Bronchial epithelial cell (primary cell): ENCODE results near the gene LRRC75A. TPM values are rescaled to one million over a fixed set of nuclear protein-coding genes. Genes with fewer than 3 reads are reported as not detected.
A peak's percentile ranks its signal among the peaks of the same experiment; 100 is the strongest.
"Not testable (repeated sequence)": the region's sequence is repeated elsewhere in the genome, so short reads cannot be mapped to it uniquely, and the experiment has no call there.

Experiments used
- DNase-seq: peaks from one replicate; pipeline ENCODE4 v3.0.0-alpha.2; 2010; ENCODE audit warnings: low read depth
- FAIRE-seq: peaks from 2 replicates; lab custom pipeline; 2011; peaks lifted over from hg19 to GRCh38; lab: Jason Lieb, UNC
- H3K27me3 ChIP-seq: 2 replicates; pipeline ENCODE4 v1.5.1; 2011; ENCODE audit warnings: low read length; ENCODE audit not compliant: control insufficient read depth, insufficient read depth
- H3K36me3 ChIP-seq: 2 replicates; pipeline ENCODE4 v1.5.1; 2011; ENCODE audit warnings: low read length; ENCODE audit not compliant: control insufficient read depth, insufficient read depth
- H3K4me3 ChIP-seq: 2 replicates; pipeline ENCODE4 v1.5.1; 2011; ENCODE audit warnings: mild to moderate bottlenecking, low read depth, low read length, control low read depth
- CTCF ChIP-seq: IDR thresholded peaks from 2 replicates; pipeline ENCODE4 v1.5.1; 2011; ENCODE audit warnings: mild to moderate bottlenecking, moderate library complexity, low read length, control low read depth, inconsistent platforms; ENCODE audit not compliant: insufficient read depth, severe bottlenecking
- total RNA-seq: library from RNA; depleted of rRNA; stranded (reverse); fragments of >200 nt; gene quantifications from 2 replicates; pipeline ENCODE4 v1.2.1, GENCODE V29; 2014

The LRRC75A gene
- total RNA-seq, 1 donor from 2014 or later = not detected

- Histone ChIP-seq H3K27me3 (no peaks in the 10 kb centered on the region), H3K36me3 (peaks cover 6% of the 10 kb centered on the region), H3K4me3 (no peak overlapping the region)
- TF ChIP-seq CTCF = no peak
- peak; percentile 58 for FAIRE-seq
- DNase-seq = no peak
Observed at GRCh38 chr17:16459271-16459670, 32.7 kb downstream of the LRRC75A start.

GRCh38 chr17:16456742-16457316 is 35.2 kb downstream of the LRRC75A start:
- Histone ChIP-seq H3K36me3 (peaks cover 4% of the 10 kb centered on the region), H3K4me3 (no peak overlapping the region), H3K27me3 (no peaks in the 10 kb centered on the region)
- FAIRE-seq (peak; percentile 52), DNase-seq (no peak)
- no peak for TF ChIP-seq CTCF

- TF ChIP-seq CTCF = no peak
- DNase-seq = no peak
- FAIRE-seq = peak; percentile 92
- H3K4me3 ChIP-seq = no peak overlapping the region
- H3K27me3 ChIP-seq = no peaks in the 10 kb centered on the region
- peaks cover 4% of the 10 kb centered on the region for H3K36me3 ChIP-seq
Observed at GRCh38 chr17:16455997-16456741, 35.8 kb downstream of the LRRC75A start.

DNA sequence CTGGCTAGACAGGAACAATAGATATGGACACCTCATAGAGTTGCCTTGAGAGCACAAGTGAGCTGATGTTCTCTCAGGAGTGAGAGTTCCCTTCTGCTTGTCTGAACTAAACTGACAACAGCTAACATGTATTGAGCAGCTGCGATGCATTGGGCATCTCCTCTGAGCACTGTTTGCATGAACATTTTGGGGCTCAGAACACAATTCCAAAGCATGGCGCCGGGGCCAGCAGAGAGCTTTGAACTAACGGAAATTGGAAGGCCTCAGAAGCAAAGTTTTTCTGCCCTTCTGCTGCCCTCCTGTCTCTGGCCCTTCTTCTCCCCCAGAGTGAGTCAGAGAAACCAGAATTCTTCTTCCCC is 38.5 kb downstream of the LRRC75A start:
- no peak for TF ChIP-seq CTCF
- peaks cover 3% of the 10 kb centered on the region for H3K36me3 ChIP-seq
- H3K4me3 ChIP-seq = no peak overlapping the region
- DNase-seq (no peak), FAIRE-seq (no peak)
- no peaks in the 10 kb centered on the region for H3K27me3 ChIP-seq

- not testable (repeated sequence) for H3K27me3 ChIP-seq, DNase-seq, H3K4me3 ChIP-seq, H3K36me3 ChIP-seq, FAIRE-seq
Observed at GRCh38 chr17:16452268-16452667, 39.7 kb downstream of the LRRC75A start.

DNA sequence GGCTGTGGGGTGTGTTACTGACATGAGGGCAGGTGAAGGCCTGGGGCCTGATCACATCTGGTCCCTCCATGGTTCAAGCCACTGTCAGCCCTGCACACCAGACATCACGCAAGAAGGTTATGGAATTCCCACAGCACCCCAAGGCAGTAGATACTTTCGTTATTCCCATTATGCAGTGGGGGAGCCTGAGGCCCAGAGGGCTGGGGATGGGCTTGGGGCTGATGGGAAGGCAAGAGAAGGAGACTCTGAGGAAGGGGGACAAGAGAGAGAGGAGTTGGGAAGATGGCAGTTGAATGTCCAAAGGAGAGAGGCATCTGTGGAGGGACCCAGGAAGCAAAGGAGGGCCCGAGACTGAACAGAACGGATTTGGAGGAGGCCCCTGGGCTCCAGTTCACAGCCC is 42.0 kb downstream of the LRRC75A start:
- H3K4me3 ChIP-seq = no peak overlapping the region
- H3K27me3 ChIP-seq = no peaks in the 10 kb centered on the region
- FAIRE-seq = no peak
- DNase-seq = no peak
- H3K36me3 ChIP-seq = peaks cover 14% of the 10 kb centered on the region
- no peak for TF ChIP-seq CTCF
